Right lobe of liver (tissue), 4 donors: ENCODE data around the gene OSBPL2.

Experiments
- CTCF ChIP-seq, 4 donors: fragments of 200-600 bp in 3 of 4; fragments of 450-650 bp in 1 of 4; IDR thresholded peaks; one replicate each; pipeline versions ENCODE4 v1.5.1 to v1.8.0; 2016 to 2022; ENCODE audit warnings: antibody characterized with exemption in 4 of 4, mild to moderate bottlenecking in 2 of 4
- POLR2A ChIP-seq: fragments of 450-650 bp; IDR thresholded peaks from one replicate; pipeline ENCODE4 v1.6.1; 2017; ENCODE audit warnings: antibody characterized with exemption, mild to moderate bottlenecking
- donor health status: DM: no; HTN: no; CAD: no.
- donor health status: DM: no; HTN: no; CAD: no.
- donor health status: DM: no; HTN: yes; CAD: no.

- TF ChIP-seq CTCF (IDR thresholded peaks at IDR 0.05) (no peak), POLR2A (no peak)
Measured at GRCh38 chr20:62315773-62316172, 77.5 kb downstream of the OSBPL2 start.
